HG03045 (cell line): Measurements from ENCODE around the gene HDAC7.

Experiments
- ATAC-seq: cut with Tn5 transposase; IDR thresholded peaks from one replicate; pipeline ENCODE4 v1.9.1; 2021; ENCODE audit warnings: mild to moderate bottlenecking, moderate library complexity; ENCODE audit not compliant: unreplicated experiment

Gene HDAC7

DNA sequence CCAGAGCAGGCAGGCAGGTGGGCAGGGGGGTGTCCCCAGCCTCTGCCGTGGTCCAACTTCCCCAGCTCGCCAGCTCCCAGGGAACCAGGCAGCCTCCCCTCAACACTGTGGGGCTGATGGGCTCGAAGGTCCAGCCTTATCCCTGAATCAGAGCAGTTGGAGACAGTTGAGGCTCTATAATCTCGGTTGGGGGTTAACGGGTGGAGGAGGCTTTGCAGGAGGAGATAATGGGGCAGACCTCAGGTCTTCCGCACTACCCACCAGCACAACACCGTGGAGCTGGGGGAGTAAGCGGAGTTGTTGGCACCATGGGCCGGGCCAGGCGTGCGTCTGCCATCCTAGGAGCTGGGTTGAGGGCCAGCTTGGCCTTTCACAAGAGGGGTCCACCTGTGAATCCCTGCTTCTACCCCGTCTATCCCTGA is 13.9 kb upstream of the HDAC7 start:
- ATAC-seq = no peak

DNA sequence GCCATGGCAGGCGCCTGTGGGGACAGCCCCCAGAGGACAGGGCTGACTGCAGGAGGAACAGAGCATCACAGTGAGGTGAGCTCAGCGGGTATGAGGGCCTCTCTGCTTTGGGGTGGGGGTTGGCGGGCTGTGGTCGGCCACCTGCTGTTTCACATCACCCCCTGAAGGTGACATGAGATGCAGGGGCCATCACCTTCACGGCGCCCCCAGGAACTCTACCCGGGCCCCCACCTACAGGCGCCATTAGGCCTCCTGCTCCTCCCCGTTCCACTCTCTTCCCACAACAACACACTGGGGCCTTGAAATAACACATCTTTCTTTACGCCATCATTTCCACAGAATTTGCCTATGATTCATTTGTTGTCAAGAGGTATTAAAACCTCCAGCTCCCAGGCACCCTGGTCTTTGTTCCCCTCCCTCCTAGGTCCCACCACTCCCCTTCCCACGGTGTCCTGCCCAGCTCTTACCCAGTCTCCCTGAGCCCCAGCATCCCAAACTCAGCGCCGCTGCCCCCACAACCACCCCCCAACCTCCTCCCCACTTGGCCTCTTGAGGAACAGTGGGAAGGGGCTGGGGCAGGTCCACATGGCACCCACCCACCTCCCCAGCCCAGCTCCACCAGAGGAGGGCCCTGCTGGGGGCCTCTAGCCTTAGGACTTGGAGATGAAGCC is 12.7 kb upstream of the HDAC7 start:
- ATAC-seq = no peak

- no peak for ATAC-seq
Measured at GRCh38 chr12:47829584-47829983, 9.9 kb upstream of the HDAC7 start.

DNA sequence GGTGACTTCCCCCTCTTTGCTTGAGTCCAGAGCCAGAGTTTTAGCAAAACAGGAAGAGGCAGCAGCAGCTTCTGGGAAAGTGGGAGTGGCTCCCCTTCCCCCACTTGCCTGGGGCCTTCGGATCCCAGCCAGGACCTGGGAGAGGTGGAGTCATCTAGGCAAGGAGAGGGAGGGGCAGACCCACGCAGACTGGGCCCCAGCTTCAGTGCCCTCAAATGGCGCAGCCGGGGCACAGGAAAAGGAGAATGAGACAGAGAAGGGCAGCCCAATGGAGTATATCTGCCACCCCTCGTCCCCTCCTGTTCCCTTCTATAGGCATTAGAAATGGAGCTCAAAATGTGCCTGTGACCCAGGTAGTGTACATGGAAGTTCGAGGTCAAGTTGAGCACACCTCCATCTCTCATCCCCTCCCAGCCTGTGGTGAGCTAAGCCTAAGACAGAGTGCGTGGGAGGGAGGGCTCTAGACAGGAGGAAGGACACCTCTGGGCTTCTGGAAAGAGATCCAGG is 9.3 kb upstream of the HDAC7 start:
- ATAC-seq = no peak

DNA sequence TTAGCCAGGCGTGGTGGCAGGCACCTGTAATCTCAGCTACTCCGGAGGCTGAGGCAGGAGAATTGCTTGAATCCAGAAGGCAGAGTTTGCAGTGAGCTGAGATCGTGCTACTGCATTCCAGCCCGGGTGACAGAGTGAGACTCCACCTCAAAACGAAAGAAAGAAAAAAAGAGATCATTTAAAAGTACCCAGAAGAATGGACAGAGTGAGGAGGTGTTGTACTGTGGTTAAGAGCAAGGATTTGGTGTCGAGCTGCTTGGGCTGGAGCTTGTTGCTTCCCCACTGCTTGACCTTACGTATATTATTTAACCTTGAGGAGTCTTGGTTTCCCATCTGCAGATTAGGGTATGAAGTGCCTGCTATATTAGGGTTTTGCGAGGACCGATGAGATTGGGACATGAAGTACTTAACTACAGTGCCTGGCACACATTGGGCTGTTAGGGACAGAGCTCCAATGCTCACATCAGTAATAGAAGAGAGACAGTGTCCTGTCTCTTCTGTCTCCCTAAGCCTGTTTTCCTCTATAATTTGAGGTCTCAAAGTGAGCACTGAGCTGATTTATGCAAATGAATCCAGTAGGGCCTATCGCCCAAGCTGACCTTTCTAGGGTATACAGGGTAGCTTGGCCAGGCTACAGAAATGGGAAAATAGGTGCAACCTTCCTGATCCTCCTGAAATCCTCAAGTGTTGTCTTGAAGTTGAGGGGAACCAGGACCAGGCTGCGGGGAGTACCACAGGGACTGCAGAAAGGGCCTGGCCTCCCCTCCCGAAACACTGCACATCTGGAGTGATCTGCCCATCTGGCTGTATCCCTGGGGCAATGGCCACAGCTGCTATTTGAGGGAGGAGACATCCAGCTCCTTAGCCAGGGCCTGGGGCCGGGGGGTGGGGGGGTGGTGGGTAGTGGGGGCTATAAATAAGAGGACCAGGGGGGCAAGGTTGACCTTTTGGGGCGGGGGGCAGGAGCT is 8.6 kb upstream of the HDAC7 start:
- ATAC-seq = no peak

DNA sequence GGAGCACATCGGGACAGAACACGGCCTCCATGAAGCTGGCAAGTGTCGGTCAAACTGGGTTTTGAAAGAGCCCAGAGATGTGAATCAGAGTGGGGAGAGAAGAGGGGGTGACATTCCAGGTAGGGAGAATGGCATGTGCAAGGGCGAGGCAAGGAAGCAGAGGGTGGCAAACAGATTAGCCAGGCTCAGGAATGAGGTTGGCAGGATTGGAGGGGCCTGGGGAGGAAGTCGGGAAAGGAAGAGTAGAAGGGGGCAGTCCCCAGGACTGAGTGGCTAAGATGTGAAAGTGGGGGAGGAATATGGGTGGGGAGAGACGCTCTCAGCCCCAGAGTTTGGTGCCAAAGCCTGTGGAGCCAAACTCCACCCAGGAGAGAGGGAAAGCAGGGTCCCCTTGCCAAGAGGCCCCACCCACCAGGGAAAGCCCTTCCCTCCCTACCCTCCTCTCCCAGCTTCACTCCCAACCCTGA is 5.5 kb upstream of the HDAC7 start:
- no peak for ATAC-seq

- ATAC-seq = no peak
Measured at GRCh38 chr12:47824635-47825034, 4.9 kb upstream of the HDAC7 start.

- ATAC-seq = no peak
Measured at GRCh38 chr12:47824198-47824597, 4.5 kb upstream of the HDAC7 start.

GRCh38 chr12:47823422-47824086 is 3.9 kb upstream of the HDAC7 start:
- no peak for ATAC-seq

DNA sequence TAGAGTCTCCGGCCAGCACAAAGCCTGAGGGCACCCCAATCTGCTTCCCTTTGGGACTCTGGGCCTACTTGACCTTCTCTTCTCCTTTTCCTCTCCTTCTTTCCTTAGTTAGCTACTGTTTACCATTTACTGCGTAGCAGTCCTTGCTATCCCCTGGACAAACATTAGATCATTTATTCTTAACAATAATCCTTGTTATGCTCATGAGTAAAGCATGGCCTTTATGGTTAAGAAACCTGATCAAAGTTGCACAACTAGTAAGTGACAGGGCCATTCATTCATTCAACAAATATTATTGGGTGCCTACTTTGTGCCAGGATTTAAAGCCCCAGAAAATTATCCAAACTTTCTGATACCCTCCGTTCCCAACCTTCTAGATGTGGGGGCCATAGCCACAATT is 3.2 kb upstream of the HDAC7 start:
- ATAC-seq = no peak

DNA sequence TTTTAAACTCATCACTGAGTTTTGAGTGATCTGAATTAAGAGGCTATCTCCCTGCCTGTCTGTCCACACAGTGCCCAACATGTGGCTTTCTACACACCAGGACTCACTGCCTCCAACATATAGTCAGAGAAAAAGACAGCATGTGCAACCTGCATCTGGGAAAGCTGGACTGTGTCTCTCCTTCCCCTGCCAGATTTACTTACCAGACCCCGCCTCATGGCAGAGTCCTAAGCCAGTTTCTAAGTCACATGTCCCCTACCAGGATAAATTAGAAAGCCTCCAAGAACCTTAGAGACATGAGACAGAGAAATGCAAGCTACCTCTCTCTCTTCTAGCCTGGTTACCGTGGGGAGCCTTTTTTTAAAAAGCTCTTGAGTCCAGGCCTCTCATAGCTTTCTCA is 2.7 kb upstream of the HDAC7 start:
- no peak for ATAC-seq

DNA sequence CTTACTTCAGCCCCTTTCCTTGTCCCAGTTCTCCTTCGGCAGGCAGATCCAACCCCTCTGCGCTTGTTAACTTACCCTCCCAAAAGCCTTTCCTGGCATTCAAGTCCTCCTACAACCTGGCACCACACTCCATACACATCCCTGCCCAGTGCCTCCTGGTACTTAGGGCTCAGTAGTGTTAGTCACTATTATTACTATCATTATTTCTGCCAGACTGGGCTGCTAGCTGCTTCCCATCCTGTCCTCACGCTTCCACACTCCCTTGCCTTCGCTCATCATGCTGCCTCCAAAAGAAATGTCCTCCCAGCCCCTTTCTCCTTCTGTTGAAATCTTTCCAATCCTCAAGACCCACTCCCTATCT is 1.6 kb upstream of the HDAC7 start:
- no peak for ATAC-seq

DNA sequence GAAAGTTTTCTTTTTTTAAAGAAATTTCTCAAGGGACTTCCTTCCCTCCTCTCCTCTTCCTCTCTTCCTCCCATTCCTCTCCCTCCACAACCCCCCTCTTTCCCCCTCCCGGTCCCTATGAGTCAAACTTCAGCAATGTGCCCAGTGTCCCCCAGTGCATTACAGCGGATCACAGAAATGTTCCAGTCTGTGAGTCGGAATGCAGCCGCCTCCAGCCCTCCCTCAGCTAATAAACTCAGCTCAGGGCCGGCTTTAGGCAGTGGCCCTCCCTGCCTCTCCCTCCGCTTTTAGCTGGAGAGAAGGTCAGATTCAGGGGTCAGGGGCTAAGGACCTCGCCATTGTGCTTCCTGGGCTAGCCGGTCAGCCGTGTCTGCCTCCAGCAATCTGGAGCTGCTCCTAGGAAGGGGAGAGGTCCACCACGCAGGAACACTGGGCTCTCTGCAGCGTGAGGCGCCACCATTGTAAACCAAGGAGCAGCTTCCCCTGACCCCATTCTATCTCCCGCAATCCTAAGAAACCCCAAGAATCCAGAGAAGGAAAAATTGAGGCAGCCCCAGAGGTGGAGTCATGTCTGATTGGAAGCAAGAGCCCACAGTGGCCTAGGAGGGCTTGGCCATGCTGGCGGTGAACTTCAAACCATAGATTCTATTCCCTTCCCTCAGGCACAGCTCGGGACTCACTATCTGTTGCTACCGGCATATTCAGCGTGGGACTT is 1.1 kb upstream of the HDAC7 start:
- no peak for ATAC-seq

- ATAC-seq = peak; percentile 47
Measured at GRCh38 chr12:47819138-47819895, 386 bp downstream of the HDAC7 start.

GRCh38 chr12:47818467-47819137 is 1.1 kb downstream of the HDAC7 start:
- ATAC-seq = no peak

DNA sequence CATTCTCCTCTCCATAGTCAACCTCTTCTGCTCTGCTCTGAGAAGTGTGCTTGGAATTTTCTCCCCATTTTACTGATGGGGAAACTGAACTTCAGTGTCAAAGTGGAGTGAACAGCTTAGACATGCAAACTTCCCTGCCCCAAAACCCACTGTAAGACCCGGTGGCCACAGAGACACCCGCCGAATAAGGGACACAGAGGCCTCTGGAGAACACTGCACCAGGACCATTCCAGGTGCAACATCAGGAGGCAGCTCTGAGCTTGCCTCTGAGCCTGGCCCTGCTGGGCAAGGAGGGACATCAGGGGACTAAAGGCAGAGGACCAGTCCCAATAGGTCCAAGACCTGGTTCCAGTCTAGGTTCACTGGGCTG is 1.7 kb downstream of the HDAC7 start:
- ATAC-seq = no peak

DNA sequence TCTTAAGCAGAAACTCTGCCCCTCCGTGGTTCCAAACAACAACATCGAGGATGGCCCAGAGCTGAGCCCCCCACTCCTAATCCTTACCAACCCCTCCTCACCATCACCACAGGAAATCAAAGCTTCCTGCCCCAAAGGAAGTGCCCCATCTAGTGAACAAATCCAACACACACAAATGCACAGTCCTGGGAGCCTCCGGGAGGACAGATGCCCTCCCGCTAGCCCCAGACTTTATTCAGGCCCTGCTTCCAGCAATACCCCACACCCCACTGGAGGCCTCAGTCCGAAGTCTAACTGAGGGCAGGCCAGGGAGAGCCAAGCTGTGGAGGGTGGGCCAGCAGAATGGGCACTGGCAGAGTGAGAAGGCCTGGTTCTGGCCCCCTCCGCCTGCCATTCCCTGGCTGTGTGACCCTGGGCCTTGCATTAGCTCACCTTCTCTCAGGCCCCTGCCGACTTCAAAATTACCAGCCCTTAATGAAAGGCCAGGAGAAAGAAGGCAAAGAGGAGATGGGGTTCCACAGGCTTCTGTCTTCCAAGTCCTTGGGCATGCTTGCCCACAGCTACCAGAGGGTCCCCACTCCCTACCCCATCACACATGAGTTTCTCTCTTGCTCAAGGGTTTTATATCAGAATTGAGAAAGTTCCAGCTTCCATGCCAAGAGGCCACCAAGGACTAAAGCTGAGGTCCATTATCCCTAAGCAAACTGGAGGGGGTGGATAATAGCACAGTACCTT is 2.3 kb downstream of the HDAC7 start:
- ATAC-seq = no peak

DNA sequence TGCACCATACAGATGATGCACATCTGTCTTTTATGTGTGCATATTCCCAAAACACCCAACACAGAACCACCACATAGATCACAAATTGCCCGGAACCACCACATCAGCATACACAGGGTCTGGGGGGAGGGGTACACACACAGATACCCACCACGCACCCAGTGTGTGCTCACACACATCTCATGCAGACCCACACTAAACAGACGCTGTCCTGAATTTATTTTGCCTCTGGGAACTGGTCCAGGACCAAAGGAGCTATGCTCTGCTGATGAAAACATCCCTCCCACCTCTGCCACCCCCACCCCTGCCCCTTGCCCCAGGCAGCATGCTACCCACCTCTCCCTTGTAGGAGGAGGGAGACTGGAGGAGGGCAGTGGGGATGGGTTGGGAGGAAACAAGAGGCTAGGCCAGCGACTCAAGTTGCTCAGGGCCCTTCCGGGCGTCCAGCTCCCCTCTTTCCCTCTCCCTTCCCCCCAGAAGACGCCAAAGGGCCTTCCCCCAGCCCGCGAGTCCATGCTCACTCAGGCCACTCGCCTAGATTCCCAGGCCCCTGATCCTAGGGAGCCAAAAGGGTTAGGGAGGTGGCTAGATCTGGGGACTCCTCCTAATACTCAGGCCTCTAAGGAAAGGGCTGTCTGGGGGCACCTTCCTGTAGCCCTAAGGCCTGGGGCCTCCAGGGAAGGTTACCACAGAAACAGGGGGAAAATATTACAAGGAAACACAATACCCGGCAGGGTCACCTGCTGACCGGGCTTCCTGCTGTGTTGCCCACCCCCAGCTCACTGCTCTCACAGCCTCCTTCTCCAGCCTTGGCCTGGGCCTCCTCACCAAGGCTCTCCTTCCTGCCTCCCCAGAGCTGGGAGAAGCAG is 3.1 kb downstream of the HDAC7 start:
- ATAC-seq = no peak
